SH-SY5Y (cell line): ENCODE measurements around the gene SLC22A12.

Source experiments
- GATA2 ChIP-seq: IDR thresholded peaks from 2 replicates; pipeline ENCODE4 v1.6.1; 2011; ENCODE audit warnings: mild to moderate bottlenecking, low read depth, low read length
- GATA3 ChIP-seq: IDR thresholded peaks from 2 replicates; pipeline ENCODE4 v1.6.1; 2011; ENCODE audit warnings: low read depth, mild to moderate bottlenecking, low read length, moderate library complexity

GRCh38 chr11:64626637-64627036 lies 35.6 kb downstream of the SLC22A12 start:
- no peak for TF ChIP-seq GATA2
- no peak for TF ChIP-seq GATA3
